B cell (primary cell): ENCODE data around the gene TNFRSF9.

ENCODE experiments used
- CTCF ChIP-seq: fragments of 200-600 bp; IDR thresholded peaks from one replicate; pipeline ENCODE4 v1.8.0; 2022; ENCODE audit warnings: antibody characterized with exemption, mild to moderate bottlenecking
- EZH2 ChIP-seq: IDR thresholded peaks from 2 replicates; pipeline ENCODE4 v1.6.1; 2012; ENCODE audit warnings: borderline replicate concordance, low read depth, mild to moderate bottlenecking, moderate library complexity, low read length; ENCODE audit not compliant: insufficient read depth, poor library complexity, severe bottlenecking

DNA sequence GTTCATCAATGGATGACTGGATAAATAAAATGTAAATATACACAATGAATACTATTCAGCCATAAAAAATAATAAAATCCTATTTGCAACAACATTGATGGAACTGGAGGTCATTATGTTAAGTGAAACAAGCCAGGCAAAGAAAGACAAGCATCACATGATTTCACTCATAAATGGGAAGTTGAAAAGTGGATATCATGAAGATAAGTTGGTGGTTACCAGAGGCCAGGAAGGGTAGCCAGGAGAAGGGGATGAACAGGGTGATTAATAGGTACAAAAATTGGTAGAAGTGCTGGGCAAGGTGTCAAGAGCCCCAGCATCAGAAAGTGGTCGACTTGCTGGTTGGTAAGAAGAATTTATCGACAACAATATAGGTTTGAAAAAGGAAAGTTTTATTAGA is 19.5 kb upstream of the TNFRSF9 start:
- TF ChIP-seq CTCF (no peak), EZH2 (no peak)
